Astrocyte of the cerebellum (primary cell): Measurements from ENCODE around the gene TECTA.
A peak's percentile ranks its signal among the peaks of the same experiment; 100 is the strongest.

ENCODE experiments used
- DNase-seq: peaks from one replicate; pipeline ENCODE4 v3.0.0-alpha.2; 2011; ENCODE audit warnings: low read depth
- H3K4me3 ChIP-seq: 2 replicates; pipeline ENCODE4 v1.5.1; 2011; ENCODE audit warnings: mild to moderate bottlenecking, low read depth, low read length, moderate library complexity
- CTCF ChIP-seq: IDR thresholded peaks from 2 replicates; pipeline ENCODE4 v1.5.1; 2012; ENCODE audit warnings: low read length, low read depth, moderate library complexity, mild to moderate bottlenecking; ENCODE audit errors: missing control alignments
- in situ Hi-C: cut with HindIII; loops from 2 replicates; pipeline ENCODE4 v1.10.0; 2017; ENCODE audit warnings: low sequenced_read_pairs

The TECTA gene

DNA sequence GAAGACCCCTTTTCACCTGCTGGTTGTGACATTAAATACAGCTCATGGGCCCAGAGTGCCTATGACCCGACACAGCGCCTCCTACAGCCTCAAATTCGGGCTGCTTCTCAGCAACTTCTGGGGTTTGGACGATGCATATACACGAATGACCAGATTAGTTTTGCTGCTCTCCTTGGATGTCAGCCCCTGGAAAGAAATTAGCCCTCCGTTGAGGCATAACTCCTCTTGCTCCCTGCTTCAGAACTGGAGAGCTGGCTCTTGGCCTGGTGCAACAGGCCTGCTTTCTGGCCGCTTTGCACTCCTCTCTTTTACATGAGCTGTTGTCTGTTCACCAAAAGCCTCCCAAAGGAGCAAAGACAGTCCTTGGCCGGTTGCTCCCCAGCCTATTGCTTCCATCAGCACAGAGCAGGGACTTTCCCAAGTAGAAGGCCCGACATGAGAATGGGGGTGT is 3.3 kb downstream of the TECTA start:
- TF ChIP-seq CTCF: peak; percentile 2
- in situ Hi-C loops: no loop called here
- no peak for DNase-seq
- no peak overlapping the region for H3K4me3 ChIP-seq

GRCh38 chr11:121105063-121105480 is 4.0 kb downstream of the TECTA start:
- in situ Hi-C loops: no loop called here
- no peak for DNase-seq
- no peak overlapping the region for H3K4me3 ChIP-seq
- no peak for TF ChIP-seq CTCF

GRCh38 chr11:121105481-121106195 is 4.6 kb downstream of the TECTA start:
- no peak for TF ChIP-seq CTCF
- no peak for DNase-seq
- in situ Hi-C loops: no loop called here
- H3K4me3 ChIP-seq: no peak overlapping the region

GRCh38 chr11:121106812-121107211 is 5.8 kb downstream of the TECTA start:
- H3K4me3 ChIP-seq: no peak overlapping the region
- no peak for DNase-seq
- TF ChIP-seq CTCF: no peak
- in situ Hi-C loops: no loop called here

DNA sequence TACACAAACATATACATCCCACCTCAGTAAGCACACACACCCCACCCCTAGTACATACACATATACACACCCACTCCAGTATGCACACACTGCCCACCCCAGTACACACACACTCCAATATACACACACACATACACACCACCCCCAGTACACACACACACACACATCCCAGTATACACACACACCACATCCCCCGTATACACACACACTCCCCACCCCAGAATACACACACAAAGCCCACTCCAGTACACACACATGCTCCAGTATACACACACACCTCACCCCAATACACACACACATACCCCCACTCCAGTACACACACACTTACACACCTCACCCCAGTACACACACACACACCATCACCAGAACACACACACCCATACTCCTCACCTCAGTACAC is 7.4 kb downstream of the TECTA start:
- no peak for DNase-seq
- in situ Hi-C loops: no loop called here
- no peak for TF ChIP-seq CTCF
- no peak overlapping the region for H3K4me3 ChIP-seq

- no peak for TF ChIP-seq CTCF
- DNase-seq: no peak
- no peak overlapping the region for H3K4me3 ChIP-seq
- in situ Hi-C loops: no loop called here
Measured at GRCh38 chr11:121109471-121109870, 8.4 kb downstream of the TECTA start.
